ENCODE measurements around the gene KRT76.

The KRT76 gene

GRCh38 chr12:52726451-52726850 is 50.7 kb downstream of the KRT76 start:
- H3K9ac ChIP-seq (ENCODE audit: low read depth, low read length): no peak overlapping the region
- no peaks in the 10 kb centered on the region for H3K4me1 ChIP-seq (ENCODE audit: control insufficient read depth, insufficient read depth, low read length)
- H3K4me3 ChIP-seq (ENCODE audit: low read depth, low read length): no peak overlapping the region
- H3K36me3 ChIP-seq (ENCODE audit: control insufficient read depth, insufficient read depth, low read length): no peaks in the 10 kb centered on the region
- no peaks in the 10 kb centered on the region for H3K9me3 ChIP-seq (ENCODE audit: control insufficient read depth, insufficient read depth, low read length)
- no peak overlapping the region for H3K27ac ChIP-seq (ENCODE audit: low read depth, low read length)
- H3K27me3 ChIP-seq (ENCODE audit: control insufficient read depth, insufficient read depth, low read length): 0 out of 2 replicates have a peak, but pooled peaks cover 5% of the 10 kb centered on the region

- Histone ChIP-seq H3K4me3 (ENCODE audit: low read depth, low read length) (no peak overlapping the region), H3K36me3 (ENCODE audit: control insufficient read depth, insufficient read depth, low read length) (no peaks in the 10 kb centered on the region), H3K9me3 (ENCODE audit: control insufficient read depth, insufficient read depth, low read length) (no peaks in the 10 kb centered on the region), H3K27ac (ENCODE audit: low read depth, low read length) (no peak overlapping the region), H3K4me1 (ENCODE audit: control insufficient read depth, insufficient read depth, low read length) (no peaks in the 10 kb centered on the region), H3K9ac (ENCODE audit: low read depth, low read length) (no peak overlapping the region), H3K27me3 (ENCODE audit: control insufficient read depth, insufficient read depth, low read length) (no peaks in the 10 kb centered on the region)
Observed at GRCh38 chr12:52724384-52724783, 52.8 kb downstream of the KRT76 start.

DNA sequence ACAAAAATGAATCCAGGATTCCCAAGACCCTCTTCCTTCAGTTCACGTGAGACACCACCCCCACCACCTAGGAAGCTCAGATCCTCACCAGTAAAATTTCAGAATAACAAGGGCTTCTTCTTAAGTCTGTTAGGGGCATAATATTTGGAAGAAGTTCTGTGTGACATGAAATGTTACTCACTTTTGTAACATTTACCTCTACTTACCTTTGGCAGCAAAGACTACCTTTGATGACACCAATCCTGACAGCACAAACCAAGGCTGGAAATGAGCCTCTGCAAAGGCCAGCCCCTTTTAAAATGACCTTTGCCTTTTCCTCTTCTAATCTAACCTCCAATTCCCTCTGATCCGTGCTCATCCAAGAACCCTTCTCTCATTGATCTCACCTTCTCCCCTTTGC is 54.5 kb downstream of the KRT76 start:
- Histone ChIP-seq H3K9me3 (ENCODE audit: control insufficient read depth, insufficient read depth, low read length) (no peaks in the 10 kb centered on the region), H3K27me3 (ENCODE audit: control insufficient read depth, insufficient read depth, low read length) (no peaks in the 10 kb centered on the region), H3K36me3 (ENCODE audit: control insufficient read depth, insufficient read depth, low read length) (no peaks in the 10 kb centered on the region), H3K4me3 (ENCODE audit: low read depth, low read length) (no peak overlapping the region), H3K4me1 (ENCODE audit: control insufficient read depth, insufficient read depth, low read length) (no peaks in the 10 kb centered on the region), H3K27ac (ENCODE audit: low read depth, low read length) (no peak overlapping the region), H3K9ac (ENCODE audit: low read depth, low read length) (no peak overlapping the region)

- no peaks in the 10 kb centered on the region for H3K36me3 ChIP-seq (ENCODE audit: control insufficient read depth, insufficient read depth, low read length)
- no peak overlapping the region for H3K4me3 ChIP-seq (ENCODE audit: low read depth, low read length)
- no peak overlapping the region for H3K27ac ChIP-seq (ENCODE audit: low read depth, low read length)
- no peak overlapping the region for H3K9ac ChIP-seq (ENCODE audit: low read depth, low read length)
- no peaks in the 10 kb centered on the region for H3K9me3 ChIP-seq (ENCODE audit: control insufficient read depth, insufficient read depth, low read length)
- no peaks in the 10 kb centered on the region for H3K27me3 ChIP-seq (ENCODE audit: control insufficient read depth, insufficient read depth, low read length)
- no peaks in the 10 kb centered on the region for H3K4me1 ChIP-seq (ENCODE audit: control insufficient read depth, insufficient read depth, low read length)
Observed at GRCh38 chr12:52721838-52722470, 55.2 kb downstream of the KRT76 start.

GRCh38 chr12:52720365-52720886 is 56.7 kb downstream of the KRT76 start:
- H3K27ac ChIP-seq (ENCODE audit: low read depth, low read length): no peak overlapping the region
- no peak overlapping the region for H3K9ac ChIP-seq (ENCODE audit: low read depth, low read length)
- H3K4me1 ChIP-seq (ENCODE audit: control insufficient read depth, insufficient read depth, low read length): no peaks in the 10 kb centered on the region
- peaks cover 14% of the 10 kb centered on the region for H3K27me3 ChIP-seq (ENCODE audit: control insufficient read depth, insufficient read depth, low read length)
- no peaks in the 10 kb centered on the region for H3K36me3 ChIP-seq (ENCODE audit: control insufficient read depth, insufficient read depth, low read length)
- no peaks in the 10 kb centered on the region for H3K9me3 ChIP-seq (ENCODE audit: control insufficient read depth, insufficient read depth, low read length)
- no peak overlapping the region for H3K4me3 ChIP-seq (ENCODE audit: low read depth, low read length)
